ENCODE results near the gene HNRNPA1. TPM values are rescaled to one million over a fixed set of nuclear protein-coding genes. Genes with fewer than 3 reads are reported as not detected.
A peak's percentile ranks its signal among the peaks of the same experiment; 100 is the strongest.

Gene HNRNPA1
- total and polyA plus RNA-seq, 9 of the 15 experiments (the other 6 are each of a cell fraction or from before 2014, with no cell fraction given): 1,166 to 2,703 (median 1,815) TPM

- no peak for TF ChIP-seq ZNF740 (CRISPR knock-in tag; IDR thresholded peaks at IDR 0.05)
- no peak for TF ChIP-seq ZNF740 (tag; IDR thresholded peaks at IDR 0.05)
- TF ChIP-seq IFI16 (CRISPR knock-in tag; IDR thresholded peaks at IDR 0.05): no peak
- peak; percentile 21 for TF ChIP-seq CHD1 (IDR thresholded peaks at IDR 0.05; ENCODE audit: low read length)
- peak; percentile 88 for TF ChIP-seq HDGF (IDR thresholded peaks at IDR 0.05)
- peak; percentile 72 for TF ChIP-seq NFIC (IDR thresholded peaks at IDR 0.05)
- peak; percentile 19; the same call in 1 of the 2 replicates for TF ChIP-seq POLR2AphosphoS5 (IDR thresholded peaks at IDR 0.05; ENCODE audit: control insufficient read depth, insufficient read depth, low read depth, low read length)
- TF ChIP-seq CC2D1A (IDR thresholded peaks at IDR 0.05): 0 out of 2 replicates have a peak, but pooled peaks have one; percentile 9
- TF ChIP-seq RNF219 (CRISPR knock-in tag; IDR thresholded peaks at IDR 0.05): no peak
- TF ChIP-seq AFF1 (IDR thresholded peaks at IDR 0.05; ENCODE audit: low read depth in 1 of 2, partially characterized antibody in 2 of 2): no peak
- TF ChIP-seq ZZZ3 (IDR thresholded peaks at IDR 0.05): no peak
- TF ChIP-seq CAMTA2 (CRISPR knock-in tag; conservative IDR thresholded peaks at IDR 0.05): no peak
- TF ChIP-seq RBBP5 (IDR thresholded peaks at IDR 0.05; ENCODE audit: borderline replicate concordance, insufficient read depth, low read length, poor library complexity, severe bottlenecking): peak; percentile 45
- TF ChIP-seq HDAC1 (IDR thresholded peaks at IDR 0.05): peak in 1 of 2 experiments; percentile 52; a peak in 2 of 4 replicates
- TF ChIP-seq ZBTB2 (IDR thresholded peaks at IDR 0.05): 0 out of 2 replicates have a peak, but pooled peaks have one; percentile 19
- 0 out of 6 replicates have a peak, but pooled peaks of 2 of the 3 experiments have one; percentile 1 to 26 for TF ChIP-seq CTCF (IDR thresholded peaks at IDR 0.05 in 2 of 3, conservative IDR thresholded peaks at IDR 0.05 in 1 of 3; ENCODE audit: insufficient read depth in 2 of 3, low read depth in 1 of 3, low read length in 3 of 3)
- peak; percentile 41; the same call in 1 of the 2 replicates for TF ChIP-seq CTBP1 (IDR thresholded peaks at IDR 0.05; ENCODE audit: borderline replicate concordance)
These were observed 18.4 kb downstream of the HNRNPA1 start (continued) for GRCh38 chr12:54298904-54299303.

All from K562 (cell line).